HG03103 (cell line): ENCODE data around the gene BCL2L2.

Experiments
- ATAC-seq: cut with Tn5 transposase; IDR thresholded peaks from one replicate; pipeline ENCODE4 v1.9.1; 2021; ENCODE audit warnings: low read depth; ENCODE audit not compliant: unreplicated experiment

The BCL2L2 gene

GRCh38 chr14:23299211-23299957 lies 7.2 kb upstream of the BCL2L2 start:
- no peak for ATAC-seq

- no peak for ATAC-seq
Observed at GRCh38 chr14:23299986-23300686, 6.5 kb upstream of the BCL2L2 start.

GRCh38 chr14:23300687-23301223 lies 5.9 kb upstream of the BCL2L2 start:
- ATAC-seq, result no peak

- ATAC-seq, result peak; percentile 72
Observed at GRCh38 chr14:23301288-23301968, 5.2 kb upstream of the BCL2L2 start.

- ATAC-seq, result peak; percentile 4
Observed at GRCh38 chr14:23301969-23302289, 4.7 kb upstream of the BCL2L2 start.

- peak; percentile 39 for ATAC-seq
Observed at GRCh38 chr14:23302290-23303225, 4.1 kb upstream of the BCL2L2 start, which contains the start of gene PPP1R3E. PPP1R3E (minus strand) TSS chr14:23302859; CDS start chr14:23302576, 283 bp downstream.

GRCh38 chr14:23307146-23307530 lies 505 bp downstream of the BCL2L2 start:
- no peak for ATAC-seq

- no peak for ATAC-seq
Observed at GRCh38 chr14:23307687-23308644, 1.3 kb downstream of the BCL2L2 start.

- no peak for ATAC-seq
Observed at GRCh38 chr14:23308721-23309445, 2.2 kb downstream of the BCL2L2 start.

- ATAC-seq, result no peak
Observed at GRCh38 chr14:23310546-23310945, 3.9 kb downstream of the BCL2L2 start.

GRCh38 chr14:23316300-23316699 lies 9.7 kb downstream of the BCL2L2 start:
- no peak for ATAC-seq

- ATAC-seq, result no peak
Observed at GRCh38 chr14:23319746-23320583, 13.3 kb downstream of the BCL2L2 start.

- ATAC-seq, result peak; percentile 79
Observed at GRCh38 chr14:23320584-23321571, 14.2 kb downstream of the BCL2L2 start, which contains the start of gene PABPN1. PABPN1 (plus strand) TSS chr14:23321457; CDS start chr14:23321470, 13 bp downstream.

GRCh38 chr14:23321572-23322547 lies 15.2 kb downstream of the BCL2L2 start:
- no peak for ATAC-seq
